Progenitor cell of endocrine pancreas (in vitro differentiated cells): ENCODE measurements around the gene ID4. TPM values are rescaled to one million over a fixed set of nuclear protein-coding genes. Genes with fewer than 3 reads are reported as not detected.
A peak's percentile ranks its signal among the peaks of the same experiment; 100 is the strongest.

ENCODE experiments used
- DNase-seq: peaks from one replicate; pipeline ENCODE4 v3.0.0; 2021; ENCODE audit warnings: low spot score; ENCODE audit not compliant: unreplicated experiment
- H3K27ac Mint-ChIP-seq: 2 replicates; pipeline ENCODE4 v1.8.0; 2021; ENCODE audit warnings: mild to moderate bottlenecking, moderate library complexity, mixed read lengths
- H3K27me3 Mint-ChIP-seq: 2 replicates; pipeline ENCODE4 v1.8.0; 2021; ENCODE audit warnings: mixed read lengths
- H3K36me3 Mint-ChIP-seq: 2 replicates; pipeline ENCODE4 v1.8.0; 2022; ENCODE audit warnings: mixed read lengths; ENCODE audit not compliant: insufficient read depth
- H3K4me1 Mint-ChIP-seq: 2 replicates; pipeline ENCODE4 v1.8.0; 2021; ENCODE audit warnings: low read depth, mixed read lengths
- H3K4me3 Mint-ChIP-seq: 2 replicates; pipeline ENCODE4 v1.8.0; 2021; ENCODE audit warnings: low read depth, mild to moderate bottlenecking, moderate library complexity, mixed read lengths
- H3K9me3 Mint-ChIP-seq: 2 replicates; pipeline ENCODE4 v1.8.0; 2021; ENCODE audit warnings: low read depth, mixed read lengths
- CTCF ChIP-seq: fragments of 200-600 bp; sonication (generic); IDR thresholded peaks from one replicate; pipeline ENCODE4 v1.5.0; 2021; ENCODE audit warnings: antibody characterized with exemption, mild to moderate bottlenecking; ENCODE audit not compliant: unreplicated experiment
- total RNA-seq: library from RNA; stranded (reverse); gene quantifications from 2 replicates; pipeline ENCODE4 v1.2.1, GENCODE V29; 2021

Gene ID4
- total RNA-seq, 1 donor from 2014 or later, result 47.9 TPM

GRCh38 chr6:19845266-19846041 is 8.3 kb downstream of the ID4 start:
- no peak overlapping the region for H3K4me3 Mint-ChIP-seq

GRCh38 chr6:19848465-19849029 is 11.4 kb downstream of the ID4 start:
- no peak for TF ChIP-seq CTCF
- no peak for DNase-seq
- no peak overlapping the region for H3K4me3 Mint-ChIP-seq
- H3K4me1 Mint-ChIP-seq, result peaks cover 22% of the 10 kb centered on the region
- H3K27ac Mint-ChIP-seq, result no peak overlapping the region
- peaks cover 1% of the 10 kb centered on the region for H3K36me3 Mint-ChIP-seq
- H3K9me3 Mint-ChIP-seq, result no peaks in the 10 kb centered on the region
- no peaks in the 10 kb centered on the region for H3K27me3 Mint-ChIP-seq

More at GRCh38 chr6:19845266-19846041, 8.3 kb downstream of the ID4 start:
- no peak for TF ChIP-seq CTCF
- DNase-seq, result no peak
- no peak overlapping the region for H3K27ac Mint-ChIP-seq
- no peaks in the 10 kb centered on the region for H3K9me3 Mint-ChIP-seq
- peaks cover 33% of the 10 kb centered on the region for H3K4me1 Mint-ChIP-seq
- H3K27me3 Mint-ChIP-seq, result no peaks in the 10 kb centered on the region
- peaks cover 1% of the 10 kb centered on the region for H3K36me3 Mint-ChIP-seq

GRCh38 chr6:19849196-19849595 is 12.0 kb downstream of the ID4 start:
- DNase-seq, result no peak
- H3K27me3 Mint-ChIP-seq, result no peaks in the 10 kb centered on the region
- no peak overlapping the region for H3K4me3 Mint-ChIP-seq

GRCh38 chr6:19849755-19850154 is 12.6 kb downstream of the ID4 start:
- no peaks in the 10 kb centered on the region for H3K27me3 Mint-ChIP-seq
- no peak overlapping the region for H3K4me3 Mint-ChIP-seq
- no peak for TF ChIP-seq CTCF
- peaks cover 1% of the 10 kb centered on the region for H3K36me3 Mint-ChIP-seq
- H3K9me3 Mint-ChIP-seq, result no peaks in the 10 kb centered on the region
- no peak overlapping the region for H3K27ac Mint-ChIP-seq
- DNase-seq, result no peak
- H3K4me1 Mint-ChIP-seq, result peaks cover 16% of the 10 kb centered on the region

More at GRCh38 chr6:19849196-19849595, 12.0 kb downstream of the ID4 start:
- H3K9me3 Mint-ChIP-seq, result no peaks in the 10 kb centered on the region
- H3K4me1 Mint-ChIP-seq, result peaks cover 20% of the 10 kb centered on the region
- no peak for TF ChIP-seq CTCF
- peaks cover 1% of the 10 kb centered on the region for H3K36me3 Mint-ChIP-seq
- no peak overlapping the region for H3K27ac Mint-ChIP-seq

GRCh38 chr6:19851241-19852089 is 14.3 kb downstream of the ID4 start:
- H3K4me3 Mint-ChIP-seq, result peak overlapping the region; percentile 9
- peak overlapping the region; percentile 89 for H3K27ac Mint-ChIP-seq
- peaks cover 15% of the 10 kb centered on the region for H3K4me1 Mint-ChIP-seq
- peak; percentile 87 for TF ChIP-seq CTCF
- no peaks in the 10 kb centered on the region for H3K27me3 Mint-ChIP-seq
- DNase-seq, result no peak
- H3K9me3 Mint-ChIP-seq, result no peaks in the 10 kb centered on the region
- peaks cover 3% of the 10 kb centered on the region for H3K36me3 Mint-ChIP-seq
